GM23338 (cell line): ENCODE measurements around the gene TENM3. TPM values are rescaled to one million over a fixed set of nuclear protein-coding genes. Genes with fewer than 3 reads are reported as not detected.

Experiments used
- ATAC-seq: fragments of 200-7000 bp; cut with Tn5 transposase; 3 replicates; pipeline ENCODE4 v1.9.1; 2020
- DNase-seq: peaks from one replicate; pipeline ENCODE4 v3.0.0-alpha.2; 2015; ENCODE audit warnings: low spot score
- H2AFZ ChIP-seq: fragments of 200-600 bp; sonication (generic); 2 replicates; pipeline ENCODE4 v1.8.0; 2016; ENCODE audit warnings: antibody characterized with exemption, mild to moderate bottlenecking, moderate library complexity
- H3F3A ChIP-seq: fragments of 200-600 bp; sonication (generic); replicated peaks from 2 replicates; pipeline ENCODE4 v1.8.0; 2017; ENCODE audit warnings: antibody characterized with exemption, mixed run types, low read depth
- H3K27ac ChIP-seq: fragments of 200-600 bp; sonication (generic); 2 replicates; pipeline ENCODE4 v1.6.1; 2016; ENCODE audit warnings: low read depth
- H3K27me3 ChIP-seq: fragments of 200-600 bp; sonication (generic); 2 replicates; pipeline ENCODE4 v1.8.0; 2016; ENCODE audit warnings: mild to moderate bottlenecking, mixed run types, moderate library complexity; ENCODE audit not compliant: insufficient read depth
- H3K36me3 ChIP-seq: fragments of 200-600 bp; sonication (generic); 2 replicates; pipeline ENCODE4 v1.8.0; 2016; ENCODE audit warnings: mild to moderate bottlenecking; ENCODE audit not compliant: insufficient read depth
- H3K4me1 ChIP-seq: fragments of 200-600 bp; sonication (generic); 2 replicates; pipeline ENCODE4 v1.8.0; 2016; ENCODE audit warnings: mild to moderate bottlenecking, moderate library complexity; ENCODE audit not compliant: insufficient read depth
- H3K4me2 ChIP-seq: fragments of 200-600 bp; sonication (generic); 2 replicates; pipeline ENCODE4 v1.7.1; 2017; ENCODE audit warnings: mixed run types
- H3K4me3 ChIP-seq: fragments of 200-600 bp; sonication (generic); 2 replicates; pipeline ENCODE4 v1.6.1; 2016; ENCODE audit warnings: mixed run types
- H3K79me2 ChIP-seq: fragments of 200-600 bp; sonication (generic); replicated peaks from 2 replicates; pipeline ENCODE4 v1.8.0; 2017; ENCODE audit warnings: mild to moderate bottlenecking; ENCODE audit not compliant: insufficient read depth
- H3K9me2 ChIP-seq: fragments of 200-600 bp; sonication (generic); 2 replicates; pipeline ENCODE4 v1.8.0; 2017; ENCODE audit not compliant: insufficient read depth
- H4K20me1 ChIP-seq: fragments of 200-600 bp; sonication (generic); replicated peaks from 2 replicates; pipeline ENCODE4 v1.8.0; 2017; ENCODE audit warnings: mild to moderate bottlenecking; ENCODE audit not compliant: insufficient read depth
- H3K27ac Mint-ChIP-seq: 2 replicates; pipeline ENCODE4 v1.8.0; 2020; ENCODE audit warnings: inconsistent platforms, mild to moderate bottlenecking, moderate library complexity, mixed read lengths
- H3K27me3 Mint-ChIP-seq: 3 replicates; pipeline ENCODE4 v1.8.0; 2022; ENCODE audit warnings: low read depth, mild to moderate bottlenecking, moderate library complexity, mixed read lengths, inconsistent platforms; ENCODE audit not compliant: insufficient read depth, poor library complexity
- H3K36me3 Mint-ChIP-seq: 3 replicates; pipeline ENCODE4 v1.8.0; 2021; ENCODE audit warnings: low read depth, mild to moderate bottlenecking, inconsistent platforms, moderate library complexity, mixed read lengths
- H3K4me1 Mint-ChIP-seq: 3 replicates; pipeline ENCODE4 v1.8.0; 2020; ENCODE audit warnings: mild to moderate bottlenecking, inconsistent platforms, mixed read lengths
- H3K4me3 Mint-ChIP-seq: 3 replicates; pipeline ENCODE4 v1.8.0; 2021; ENCODE audit warnings: moderate library complexity, mild to moderate bottlenecking, inconsistent platforms, mixed read lengths
- H3K9me3 Mint-ChIP-seq: 3 replicates; pipeline ENCODE4 v1.8.0; 2020; ENCODE audit warnings: moderate library complexity, mild to moderate bottlenecking, inconsistent platforms, mixed read lengths
- CREB1 ChIP-seq: fragments of 250-450 bp; sonication (Bioruptor Pico); IDR thresholded peaks from 2 replicates; pipeline ENCODE4 v1.5.0; 2020; ENCODE audit warnings: low read depth, mild to moderate bottlenecking, moderate library complexity
- CTCF ChIP-seq, 2 experiments: fragments of 200-600 bp in 1 of 2; sonication (generic) in 1 of 2; conservative IDR thresholded peaks; 2 replicates each; pipeline versions ENCODE4 v1.5.1 to v1.6.1; 2016 to 2017; ENCODE audit warnings: antibody characterized with exemption in 2 of 2, low read depth in 2 of 2, mild to moderate bottlenecking in 2 of 2, moderate library complexity in 1 of 2
- ETS1 ChIP-seq: IDR thresholded peaks from 2 replicates; pipeline ENCODE4 v1.6.1; 2016; ENCODE audit warnings: antibody characterized with exemption
- JUNB ChIP-seq: IDR thresholded peaks from one replicate; pipeline ENCODE4 v1.6.1; 2016; ENCODE audit warnings: antibody characterized with exemption; ENCODE audit not compliant: unreplicated experiment
- NANOG ChIP-seq: IDR thresholded peaks from 2 replicates; pipeline ENCODE4 v1.6.1; 2016; ENCODE audit warnings: antibody characterized with exemption, borderline replicate concordance
- POLR2AphosphoS5 ChIP-seq: IDR thresholded peaks from 2 replicates; pipeline ENCODE4 v1.6.1; 2016; ENCODE audit warnings: antibody characterized with exemption, low read depth
- REST ChIP-seq: IDR thresholded peaks from one replicate; pipeline ENCODE4 v1.6.1; 2018; ENCODE audit warnings: antibody characterized with exemption; ENCODE audit not compliant: unreplicated experiment
- STAT1 ChIP-seq: IDR thresholded peaks from one replicate; pipeline ENCODE4 v1.6.1; 2016; ENCODE audit warnings: antibody characterized with exemption; ENCODE audit not compliant: unreplicated experiment
- ZNF331 ChIP-seq: fragments of 250-450 bp; sonication (Bioruptor Pico); IDR thresholded peaks from 2 replicates; pipeline ENCODE4 v1.5.0; 2020; ENCODE audit warnings: low read depth, mild to moderate bottlenecking, moderate library complexity
- ZNF462 ChIP-seq: fragments of 250-450 bp; sonication (Bioruptor Pico); IDR thresholded peaks from 2 replicates; pipeline ENCODE4 v1.5.0; 2020; ENCODE audit warnings: mild to moderate bottlenecking, moderate library complexity
- polyA plus RNA-seq: library from polyadenylated mRNA; unstranded; fragments of >200 nt; fragmentation: Nextera tagmentation; extraction: Ambion mirVana; gene quantifications from 2 replicates; pipeline ENCODE4 v1.2.1, GENCODE V29; 2016
- total RNA-seq: library from RNA; depleted of rRNA; stranded (reverse); fragments of >200 nt; shearing (Covaris generic); gene quantifications from 2 replicates; pipeline ENCODE4 v1.2.3, GENCODE V29; 2014

Gene TENM3
- total and polyA plus RNA-seq, 2 experiments from 2014 or later, result 22.2 to 128 TPM

GRCh38 chr4:182730791-182731190 lies 487.6 kb downstream of the TENM3 start:
- peak; percentile 40 for DNase-seq
- H3K9me2 ChIP-seq, result no peaks in the 10 kb centered on the region
- no peaks in the 10 kb centered on the region for H3K36me3 ChIP-seq
- no peak overlapping the region for H3K27ac ChIP-seq
- H3K27me3 Mint-ChIP-seq, result no peaks in the 10 kb centered on the region
- H3K36me3 Mint-ChIP-seq, result peaks cover 19% of the 10 kb centered on the region
- H4K20me1 ChIP-seq, result no peaks in the 10 kb centered on the region
- H3F3A ChIP-seq, result no peaks in the 10 kb centered on the region
- H3K4me3 ChIP-seq, result no peak overlapping the region
- peak; percentile 51; the same call in 2 of the 3 replicates for ATAC-seq
- no peaks in the 10 kb centered on the region for H3K79me2 ChIP-seq
- no peak overlapping the region for H2AFZ ChIP-seq
- no peaks in the 10 kb centered on the region for H3K9me3 Mint-ChIP-seq
- no peak overlapping the region for H3K4me2 ChIP-seq
- H3K4me1 Mint-ChIP-seq, result peaks cover 8% of the 10 kb centered on the region; the same call in 2 of the 3 replicates
- H3K27me3 ChIP-seq, result no peaks in the 10 kb centered on the region
- TF ChIP-seq NANOG (no peak), STAT1 (no peak), POLR2AphosphoS5 (no peak), JUNB (no peak), REST (no peak), CTCF (conservative IDR thresholded peaks at IDR 0.05; ENCODE audit: low read depth in 2 of 2) (no peak), CREB1 (0 out of 2 replicates have a peak, but pooled peaks have one; percentile 33), ETS1 (no peak), ZNF462 (CRISPR knock-in tag) (peak; percentile 42; the same call in 1 of the 2 replicates), ZNF331 (no peak)
- H3K4me3 Mint-ChIP-seq, result no peak overlapping the region
- peak overlapping the region; percentile 60; the same call in 1 of the 2 replicates for H3K27ac Mint-ChIP-seq
- no peaks in the 10 kb centered on the region for H3K4me1 ChIP-seq
